ENCODE results near the gene ZEB2. TPM values are rescaled to one million over a fixed set of nuclear protein-coding genes. Genes with fewer than 3 reads are reported as not detected.

The ZEB2 gene
- polyA plus RNA-seq, 2 donors: 3.7 to 5.9 TPM

GRCh38 chr2:144550084-144550483, 30.2 kb upstream of the ZEB2 start:
- Histone ChIP-seq H3K27me3 (ENCODE audit: control insufficient read depth in 1 of 2, insufficient read depth in 2 of 2, low read length in 2 of 2) (no peaks in the 10 kb centered on the region), H3K4me3 (ENCODE audit: low read depth in 1 of 2, low read length in 2 of 2) (no peak overlapping the region), H3K9me3 (ENCODE audit: control insufficient read depth in 2 of 2, insufficient read depth in 1 of 2, low read depth in 1 of 2, low read length in 1 of 2) (no peaks in the 10 kb centered on the region), H3K36me3 (ENCODE audit: control insufficient read depth in 2 of 2, insufficient read depth in 2 of 2, low read length in 1 of 2) (no peaks in the 10 kb centered on the region), H3K27ac (ENCODE audit: low read depth in 2 of 2, low read length in 1 of 2) (no peak overlapping the region), H3K4me1 (ENCODE audit: control insufficient read depth in 2 of 2, insufficient read depth in 2 of 2, low read length in 1 of 2) (no peaks in the 10 kb centered on the region)
- WGBS, 2 donors: 96 to 99% methylated on average over 6 of the region's 6 CpGs

- Histone ChIP-seq H3K27me3 (ENCODE audit: control insufficient read depth in 1 of 2, insufficient read depth in 2 of 2, low read length in 2 of 2) (no peaks in the 10 kb centered on the region), H3K36me3 (ENCODE audit: control insufficient read depth in 2 of 2, insufficient read depth in 2 of 2, low read length in 1 of 2) (no peaks in the 10 kb centered on the region), H3K4me1 (ENCODE audit: control insufficient read depth in 2 of 2, insufficient read depth in 2 of 2, low read length in 1 of 2) (no peaks in the 10 kb centered on the region), H3K27ac (ENCODE audit: low read depth in 2 of 2, low read length in 1 of 2) (no peak overlapping the region), H3K9me3 (ENCODE audit: control insufficient read depth in 2 of 2, insufficient read depth in 1 of 2, low read depth in 1 of 2, low read length in 1 of 2) (no peaks in the 10 kb centered on the region), H3K4me3 (ENCODE audit: low read depth in 1 of 2, low read length in 2 of 2) (no peak overlapping the region)
These were observed 28.7 kb upstream of the ZEB2 start for GRCh38 chr2:144548532-144549191.

- Histone ChIP-seq H3K9me3 (ENCODE audit: control insufficient read depth in 2 of 2, insufficient read depth in 1 of 2, low read depth in 1 of 2, low read length in 1 of 2) (no peaks in the 10 kb centered on the region), H3K4me1 (ENCODE audit: control insufficient read depth in 2 of 2, insufficient read depth in 2 of 2, low read length in 1 of 2) (no peaks in the 10 kb centered on the region), H3K4me3 (ENCODE audit: low read depth in 1 of 2, low read length in 2 of 2) (no peak overlapping the region), H3K27ac (ENCODE audit: low read depth in 2 of 2, low read length in 1 of 2) (no peak overlapping the region), H3K36me3 (ENCODE audit: control insufficient read depth in 2 of 2, insufficient read depth in 2 of 2, low read length in 1 of 2) (no peaks in the 10 kb centered on the region), H3K27me3 (ENCODE audit: control insufficient read depth in 1 of 2, insufficient read depth in 2 of 2, low read length in 2 of 2) (no peaks in the 10 kb centered on the region)
- WGBS, 2 donors: 53 to 59% methylated on average over 1 of the region's 1 CpG
These were observed 28.2 kb upstream of the ZEB2 start for GRCh38 chr2:144548088-144548487.

GRCh38 chr2:144547494-144547893, 27.6 kb upstream of the ZEB2 start:
- Histone ChIP-seq H3K4me3 (ENCODE audit: low read depth in 1 of 2, low read length in 2 of 2) (no peak overlapping the region), H3K27ac (ENCODE audit: low read depth in 2 of 2, low read length in 1 of 2) (no peak overlapping the region), H3K36me3 (ENCODE audit: control insufficient read depth in 2 of 2, insufficient read depth in 2 of 2, low read length in 1 of 2) (no peaks in the 10 kb centered on the region), H3K27me3 (ENCODE audit: control insufficient read depth in 1 of 2, insufficient read depth in 2 of 2, low read length in 2 of 2) (no peaks in the 10 kb centered on the region), H3K9me3 (ENCODE audit: control insufficient read depth in 2 of 2, insufficient read depth in 1 of 2, low read depth in 1 of 2, low read length in 1 of 2) (no peaks in the 10 kb centered on the region), H3K4me1 (ENCODE audit: control insufficient read depth in 2 of 2, insufficient read depth in 2 of 2, low read length in 1 of 2) (no peaks in the 10 kb centered on the region)
- 70 to 78% methylated on average over 6 of the region's 6 CpGs for WGBS, 2 donors

GRCh38 chr2:144546933-144547332, 27.0 kb upstream of the ZEB2 start:
- H3K27ac ChIP-seq (ENCODE audit: low read depth in 2 of 2, low read length in 1 of 2): no peak overlapping the region
- no peaks in the 10 kb centered on the region for H3K4me1 ChIP-seq (ENCODE audit: control insufficient read depth in 2 of 2, insufficient read depth in 2 of 2, low read length in 1 of 2)
- H3K27me3 ChIP-seq (ENCODE audit: control insufficient read depth in 1 of 2, insufficient read depth in 2 of 2, low read length in 2 of 2): no peaks in the 10 kb centered on the region
- H3K36me3 ChIP-seq (ENCODE audit: control insufficient read depth in 2 of 2, insufficient read depth in 2 of 2, low read length in 1 of 2): no peaks in the 10 kb centered on the region
- no peaks in the 10 kb centered on the region for H3K9me3 ChIP-seq (ENCODE audit: control insufficient read depth in 2 of 2, insufficient read depth in 1 of 2, low read depth in 1 of 2, low read length in 1 of 2)
- WGBS, 2 donors: 76 to 78% methylated on average over 6 of the region's 6 CpGs
- no peak overlapping the region for H3K4me3 ChIP-seq (ENCODE audit: low read depth in 1 of 2, low read length in 2 of 2)

- Histone ChIP-seq H3K4me3 (ENCODE audit: low read depth in 1 of 2, low read length in 2 of 2) (no peak overlapping the region), H3K9me3 (ENCODE audit: control insufficient read depth in 2 of 2, insufficient read depth in 1 of 2, low read depth in 1 of 2, low read length in 1 of 2) (no peaks in the 10 kb centered on the region), H3K27me3 (ENCODE audit: control insufficient read depth in 1 of 2, insufficient read depth in 2 of 2, low read length in 2 of 2) (no peaks in the 10 kb centered on the region), H3K27ac (ENCODE audit: low read depth in 2 of 2, low read length in 1 of 2) (no peak overlapping the region), H3K4me1 (ENCODE audit: control insufficient read depth in 2 of 2, insufficient read depth in 2 of 2, low read length in 1 of 2) (no peaks in the 10 kb centered on the region), H3K36me3 (ENCODE audit: control insufficient read depth in 2 of 2, insufficient read depth in 2 of 2, low read length in 1 of 2) (no peaks in the 10 kb centered on the region)
- 64% methylated on average over 2 of the region's 2 CpGs for WGBS, 2 donors
These were observed 25.9 kb upstream of the ZEB2 start for GRCh38 chr2:144545787-144546186.

GRCh38 chr2:144544053-144544452, 24.1 kb upstream of the ZEB2 start:
- 85 to 89% methylated on average over 3 of the region's 3 CpGs for WGBS, 2 donors

GRCh38 chr2:144541396-144541795, 21.5 kb upstream of the ZEB2 start:
- no peak overlapping the region for H3K4me3 ChIP-seq (ENCODE audit: low read depth in 1 of 2, low read length in 2 of 2)
- no peaks in the 10 kb centered on the region for H3K27me3 ChIP-seq (ENCODE audit: control insufficient read depth in 1 of 2, insufficient read depth in 2 of 2, low read length in 2 of 2)
- H3K36me3 ChIP-seq (ENCODE audit: control insufficient read depth in 2 of 2, insufficient read depth in 2 of 2, low read length in 1 of 2): no peaks in the 10 kb centered on the region
- no peaks in the 10 kb centered on the region for H3K4me1 ChIP-seq (ENCODE audit: control insufficient read depth in 2 of 2, insufficient read depth in 2 of 2, low read length in 1 of 2)
- H3K27ac ChIP-seq (ENCODE audit: low read depth in 2 of 2, low read length in 1 of 2): no peak overlapping the region
- H3K9me3 ChIP-seq (ENCODE audit: control insufficient read depth in 2 of 2, insufficient read depth in 1 of 2, low read depth in 1 of 2, low read length in 1 of 2): no peaks in the 10 kb centered on the region

More at GRCh38 chr2:144544053-144544452, 24.1 kb upstream of the ZEB2 start:
- Histone ChIP-seq H3K36me3 (ENCODE audit: control insufficient read depth in 2 of 2, insufficient read depth in 2 of 2, low read length in 1 of 2) (no peaks in the 10 kb centered on the region), H3K4me1 (ENCODE audit: control insufficient read depth in 2 of 2, insufficient read depth in 2 of 2, low read length in 1 of 2) (no peaks in the 10 kb centered on the region), H3K4me3 (ENCODE audit: low read depth in 1 of 2, low read length in 2 of 2) (no peak overlapping the region), H3K27me3 (ENCODE audit: control insufficient read depth in 1 of 2, insufficient read depth in 2 of 2, low read length in 2 of 2) (no peaks in the 10 kb centered on the region), H3K27ac (ENCODE audit: low read depth in 2 of 2, low read length in 1 of 2) (no peak overlapping the region), H3K9me3 (ENCODE audit: control insufficient read depth in 2 of 2, insufficient read depth in 1 of 2, low read depth in 1 of 2, low read length in 1 of 2) (no peaks in the 10 kb centered on the region)

GRCh38 chr2:144539289-144539782, 19.4 kb upstream of the ZEB2 start:
- no peaks in the 10 kb centered on the region for H3K27me3 ChIP-seq (ENCODE audit: control insufficient read depth in 1 of 2, insufficient read depth in 2 of 2, low read length in 2 of 2)
- H3K27ac ChIP-seq (ENCODE audit: low read depth in 2 of 2, low read length in 1 of 2): no peak overlapping the region
- 80 to 87% methylated on average over 4 of the region's 4 CpGs for WGBS, 2 donors
- H3K4me1 ChIP-seq (ENCODE audit: control insufficient read depth in 2 of 2, insufficient read depth in 2 of 2, low read length in 1 of 2): no peaks in the 10 kb centered on the region
- H3K4me3 ChIP-seq (ENCODE audit: low read depth in 1 of 2, low read length in 2 of 2): no peak overlapping the region
- no peaks in the 10 kb centered on the region for H3K9me3 ChIP-seq (ENCODE audit: control insufficient read depth in 2 of 2, insufficient read depth in 1 of 2, low read depth in 1 of 2, low read length in 1 of 2)
- no peaks in the 10 kb centered on the region for H3K36me3 ChIP-seq (ENCODE audit: control insufficient read depth in 2 of 2, insufficient read depth in 2 of 2, low read length in 1 of 2)

- Histone ChIP-seq H3K4me3 (ENCODE audit: low read depth in 1 of 2, low read length in 2 of 2) (no peak overlapping the region), H3K27ac (ENCODE audit: low read depth in 2 of 2, low read length in 1 of 2) (no peak overlapping the region), H3K27me3 (ENCODE audit: control insufficient read depth in 1 of 2, insufficient read depth in 2 of 2, low read length in 2 of 2) (no peaks in the 10 kb centered on the region), H3K36me3 (ENCODE audit: control insufficient read depth in 2 of 2, insufficient read depth in 2 of 2, low read length in 1 of 2) (no peaks in the 10 kb centered on the region), H3K4me1 (ENCODE audit: control insufficient read depth in 2 of 2, insufficient read depth in 2 of 2, low read length in 1 of 2) (no peaks in the 10 kb centered on the region), H3K9me3 (ENCODE audit: control insufficient read depth in 2 of 2, insufficient read depth in 1 of 2, low read depth in 1 of 2, low read length in 1 of 2) (no peaks in the 10 kb centered on the region)
- WGBS, 2 donors: 72 to 81% methylated on average over 2 of the region's 2 CpGs
These were observed 15.4 kb upstream of the ZEB2 start for GRCh38 chr2:144535300-144535699.
